H1 (cell line): ENCODE data around the gene ATP2B1.

ENCODE experiments used
- ATF2 ChIP-seq: IDR thresholded peaks from 2 replicates; pipeline ENCODE4 v1.6.1; 2012; ENCODE audit warnings: low read length, inconsistent platforms
- CTCF ChIP-seq, 3 experiments: IDR thresholded peaks; 1 replicate in 2 of 3; 2 replicates in 1 of 3; pipeline versions ENCODE4 v1.5.1 to v1.6.1; 2011; ENCODE audit warnings: low read length in 3 of 3, mild to moderate bottlenecking in 3 of 3, inconsistent platforms in 2 of 3, low read depth in 1 of 3, moderate library complexity in 1 of 3; ENCODE audit not compliant: insufficient read depth in 1 of 3; ENCODE audit errors: control extremely low read depth in 1 of 3
- EZH2 ChIP-seq: fragments of 200-600 bp; sonication (generic); IDR thresholded peaks from 2 replicates; pipeline ENCODE4 v1.7.1; 2012; ENCODE audit warnings: low read depth, mild to moderate bottlenecking, moderate library complexity, low read length, inconsistent platforms; ENCODE audit not compliant: severe bottlenecking
- HDAC2 ChIP-seq, 2 experiments: fragments of 300-600 bp in 1 of 2; sonication (generic) in 1 of 2; IDR thresholded peaks; 2 replicates each; pipeline ENCODE4 v1.6.1; 2011 to 2012; ENCODE audit warnings: low read depth in 2 of 2, low read length in 2 of 2, mild to moderate bottlenecking in 2 of 2, moderate library complexity in 2 of 2, borderline replicate concordance in 1 of 2, inconsistent platforms in 1 of 2
- JUND ChIP-seq: IDR thresholded peaks from 2 replicates; pipeline ENCODE4 v1.6.1; 2011; ENCODE audit warnings: mild to moderate bottlenecking, improper control_type of control experiment, low read length
- NRF1 ChIP-seq: IDR thresholded peaks from 2 replicates; pipeline ENCODE4 v1.6.1; 2011; ENCODE audit warnings: mild to moderate bottlenecking, low read depth, low read length, improper control_type of control experiment
- POLR2A ChIP-seq, 2 experiments: IDR thresholded peaks; 1 replicate in 1 of 2; 2 replicates in 1 of 2; pipeline ENCODE4 v1.6.1; 2011; ENCODE audit warnings: low read depth in 2 of 2, low read length in 2 of 2, mild to moderate bottlenecking in 2 of 2; ENCODE audit errors: control extremely low read depth in 1 of 2
- POU5F1 ChIP-seq: IDR thresholded peaks from 2 replicates; pipeline ENCODE4 v1.6.1; 2011; ENCODE audit warnings: low read depth, mild to moderate bottlenecking, low read length, moderate library complexity
- TAF1 ChIP-seq: IDR thresholded peaks from 2 replicates; pipeline ENCODE4 v1.6.1; 2011; ENCODE audit warnings: mild to moderate bottlenecking, low read depth, low read length
- TEAD4 ChIP-seq: IDR thresholded peaks from 2 replicates; pipeline ENCODE4 v1.6.1; 2012; ENCODE audit warnings: low read depth, low read length, inconsistent platforms, mixed read lengths

- TF ChIP-seq EZH2 = no peak
- no peak for TF ChIP-seq HDAC2 (IDR thresholded peaks at IDR 0.05; ENCODE audit: borderline replicate concordance in 1 of 2, low read depth in 2 of 2, low read length in 2 of 2)
- TF ChIP-seq JUND = no peak
- no peak for TF ChIP-seq POLR2A (IDR thresholded peaks at IDR 0.05; ENCODE audit: control extremely low read depth in 1 of 2, low read depth in 2 of 2, low read length in 2 of 2)
- TF ChIP-seq CTCF (IDR thresholded peaks at IDR 0.05; ENCODE audit: control extremely low read depth in 1 of 3, insufficient read depth in 1 of 3, low read depth in 1 of 3, low read length in 3 of 3) = no peak
- TF ChIP-seq ATF2 = no peak
- no peak for TF ChIP-seq POU5F1
- no peak for TF ChIP-seq TAF1
- TF ChIP-seq TEAD4 = no peak
- no peak for TF ChIP-seq NRF1
Observed at GRCh38 chr12:89694542-89694941, 14.1 kb downstream of the ATP2B1 start.
